ENCODE data around the gene CA10. TPM values are rescaled to one million over a fixed set of nuclear protein-coding genes. Genes with fewer than 3 reads are reported as not detected.

Gene CA10
- total RNA-seq, 1 experiment from 2014 or later: 0.46 TPM

DNA sequence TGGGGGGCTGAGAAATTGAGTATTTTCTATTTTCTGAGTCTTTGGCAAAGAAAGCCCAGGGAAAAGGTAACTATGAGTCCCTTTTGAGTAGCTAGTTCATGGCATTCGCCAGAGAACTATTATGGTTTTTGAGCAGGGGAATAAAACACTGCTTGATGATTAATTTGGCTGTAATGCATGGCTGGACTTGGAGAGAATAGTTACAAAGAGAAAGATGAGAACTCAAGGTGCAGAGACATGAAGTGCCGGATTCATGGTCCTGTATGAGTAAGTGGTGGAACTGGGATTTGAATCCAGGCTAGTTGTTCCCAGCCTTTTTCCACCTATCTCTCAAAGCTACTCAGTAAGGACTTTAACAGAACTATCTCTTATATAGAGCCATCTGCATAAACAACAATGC is 266.6 kb downstream of the CA10 start:
- DNase-seq: no peak
- no peaks in the 10 kb centered on the region for H3K79me2 ChIP-seq (ENCODE audit: insufficient read depth, low read length)
- H3K14ac ChIP-seq (ENCODE audit: insufficient read depth, low read length): no peak overlapping the region
- H3K4me1 ChIP-seq (ENCODE audit: insufficient read depth, low read length): no peaks in the 10 kb centered on the region
- no peak overlapping the region for H3K4me2 ChIP-seq (ENCODE audit: insufficient read depth, insufficient read length, low read length)
- no peak overlapping the region for H3K27ac ChIP-seq (ENCODE audit: insufficient read length, low read depth, low read length)
- no peaks in the 10 kb centered on the region for H4K20me1 ChIP-seq (ENCODE audit: control insufficient read depth, insufficient read depth, insufficient read length)
- H4K8ac ChIP-seq (replicated peaks; ENCODE audit: insufficient read length, low read depth, low read length): no peak overlapping the region
- no peak overlapping the region for H3K18ac ChIP-seq (ENCODE audit: insufficient read length, low read depth, low read length)
- no peak overlapping the region for H3K23ac ChIP-seq (ENCODE audit: insufficient read length, low read depth, low read length)
- H3K9ac ChIP-seq (ENCODE audit: extremely low read depth, insufficient read length, low read length): no peak overlapping the region
- H2BK20ac ChIP-seq (ENCODE audit: low read depth, low read length, poor library complexity, severe bottlenecking): no peak overlapping the region
- H2AFZ ChIP-seq (ENCODE audit: low read length): no peak overlapping the region
- no peak overlapping the region for H2AK5ac ChIP-seq (ENCODE audit: insufficient read length, low read length)
- Mint-ChIP-seq H3K36me3 (ENCODE audit: insufficient read depth in 1 of 3, low read depth in 3 of 3) (no peaks in the 10 kb centered on the region), H3K27me3 (ENCODE audit: low read depth) (no peaks in the 10 kb centered on the region), H3K9me3 (no peaks in the 10 kb centered on the region), H3K4me3 (no peak overlapping the region), H3K4me1 (no peaks in the 10 kb centered on the region), H3K27ac (no peak overlapping the region)
- H3T11ph ChIP-seq (ENCODE audit: low read length): no peak overlapping the region
- H2BK12ac ChIP-seq (ENCODE audit: insufficient read length, low read depth, low read length): no peak overlapping the region
- H3K56ac ChIP-seq (ENCODE audit: insufficient read length, low read depth, low read length): no peak overlapping the region
- no peaks in the 10 kb centered on the region for H3K27me3 ChIP-seq (ENCODE audit: insufficient read depth, low read length)
- TF ChIP-seq, protein P1, sequence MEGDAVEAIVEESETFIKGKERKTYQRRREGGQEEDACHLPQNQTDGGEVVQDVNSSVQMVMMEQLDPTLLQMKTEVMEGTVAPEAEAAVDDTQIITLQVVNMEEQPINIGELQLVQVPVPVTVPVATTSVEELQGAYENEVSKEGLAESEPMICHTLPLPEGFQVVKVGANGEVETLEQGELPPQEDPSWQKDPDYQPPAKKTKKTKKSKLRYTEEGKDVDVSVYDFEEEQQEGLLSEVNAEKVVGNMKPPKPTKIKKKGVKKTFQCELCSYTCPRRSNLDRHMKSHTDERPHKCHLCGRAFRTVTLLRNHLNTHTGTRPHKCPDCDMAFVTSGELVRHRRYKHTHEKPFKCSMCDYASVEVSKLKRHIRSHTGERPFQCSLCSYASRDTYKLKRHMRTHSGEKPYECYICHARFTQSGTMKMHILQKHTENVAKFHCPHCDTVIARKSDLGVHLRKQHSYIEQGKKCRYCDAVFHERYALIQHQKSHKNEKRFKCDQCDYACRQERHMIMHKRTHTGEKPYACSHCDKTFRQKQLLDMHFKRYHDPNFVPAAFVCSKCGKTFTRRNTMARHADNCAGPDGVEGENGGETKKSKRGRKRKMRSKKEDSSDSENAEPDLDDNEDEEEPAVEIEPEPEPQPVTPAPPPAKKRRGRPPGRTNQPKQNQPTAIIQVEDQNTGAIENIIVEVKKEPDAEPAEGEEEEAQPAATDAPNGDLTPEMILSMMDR (conservative IDR thresholded peaks at IDR 0.05): no peak
- no CpG with 5 or more reads among the region's 2 CpGs for WGBS (ENCODE audit: extremely low coverage, insufficient read length, low lambda C conversion rate)
- no peak overlapping the region for H4K5ac ChIP-seq (ENCODE audit: insufficient read length, low read depth, low read length)
- H4K91ac ChIP-seq (ENCODE audit: insufficient read length, low read depth, low read length): no peak overlapping the region
- H2BK120ac ChIP-seq (ENCODE audit: low read depth, low read length, poor library complexity, severe bottlenecking): no peak overlapping the region
- H3K23me2 ChIP-seq (ENCODE audit: insufficient read length, low read depth, low read length, poor library complexity, severe bottlenecking): no peaks in the 10 kb centered on the region
- no peak overlapping the region for H2BK5ac ChIP-seq (ENCODE audit: insufficient read length, low read length)
- no peaks in the 10 kb centered on the region for H3K9me3 ChIP-seq (ENCODE audit: control insufficient read depth, low read depth, low read length)
- no peak overlapping the region for H2BK15ac ChIP-seq (ENCODE audit: low read depth, low read length)
- H3K4ac ChIP-seq (ENCODE audit: low read depth, low read length): no peak overlapping the region
- H3K79me1 ChIP-seq (ENCODE audit: insufficient read depth, low read depth, low read length, poor library complexity, severe bottlenecking): no peaks in the 10 kb centered on the region

Data from H9 (cell line).